HG02610 (cell line): ENCODE measurements around the gene OR51M1.

Source experiments
- ATAC-seq: cut with Tn5 transposase; IDR thresholded peaks from one replicate; pipeline ENCODE4 v1.9.1; 2021; ENCODE audit warnings: mild to moderate bottlenecking, moderate library complexity; ENCODE audit not compliant: unreplicated experiment

OR51M1 gene

DNA sequence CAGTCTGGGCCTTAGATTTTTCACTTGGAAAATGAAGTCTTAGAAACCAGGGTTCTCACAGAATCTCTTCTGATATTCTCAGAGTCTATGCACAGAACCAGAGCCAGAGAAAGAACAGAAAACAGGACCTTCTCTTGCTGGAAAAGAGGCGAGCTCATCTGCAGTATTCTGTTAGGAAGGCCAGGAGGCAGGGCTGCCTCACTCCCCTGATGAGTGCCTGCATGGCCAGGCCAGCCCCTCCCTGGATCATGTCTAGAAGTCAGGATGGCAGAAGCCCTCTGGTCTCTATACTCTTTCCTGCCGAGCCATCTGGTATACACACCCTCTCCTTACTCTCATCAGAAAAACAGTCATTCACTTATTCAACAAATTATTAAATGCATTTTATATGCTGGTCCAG, 723 bp downstream of the OR51M1 start:
- no peak for ATAC-seq

DNA sequence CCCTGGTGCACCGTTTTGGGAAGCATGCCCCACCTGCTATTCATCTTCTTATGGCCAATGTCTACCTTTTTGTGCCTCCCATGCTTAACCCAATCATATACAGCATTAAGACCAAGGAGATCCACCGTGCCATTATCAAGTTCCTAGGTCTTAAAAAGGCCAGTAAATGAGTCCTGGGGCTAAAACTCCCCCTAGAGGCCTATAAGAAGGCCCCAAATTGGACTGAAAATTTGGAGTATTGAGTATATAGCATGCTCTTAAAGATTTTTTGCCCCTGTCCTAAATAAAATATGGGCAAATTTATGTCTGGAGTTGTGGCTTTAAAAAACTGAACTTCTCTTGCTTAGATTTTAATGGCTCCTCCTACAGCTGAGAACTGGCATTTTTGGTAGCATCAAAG, 6.6 kb downstream of the OR51M1 start:
- ATAC-seq: no peak

DNA sequence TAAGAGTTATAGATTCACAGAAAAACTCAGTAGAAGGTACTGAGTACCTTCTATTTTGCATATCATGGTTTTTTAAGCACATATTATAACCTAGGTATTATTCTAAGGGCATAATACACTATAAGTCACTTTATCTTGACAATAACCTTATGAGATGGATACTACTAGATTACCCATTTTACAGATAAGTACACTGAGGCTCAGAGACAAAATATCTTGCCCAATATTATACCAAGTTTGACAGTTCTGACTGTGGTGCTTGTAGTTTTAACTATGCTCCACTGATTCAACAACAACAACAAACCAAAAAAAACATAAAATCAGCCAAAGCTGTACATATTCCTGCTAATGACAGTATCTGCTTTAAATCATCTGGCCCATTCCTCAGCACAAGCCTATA, 10.5 kb downstream of the OR51M1 start:
- ATAC-seq: no peak

DNA sequence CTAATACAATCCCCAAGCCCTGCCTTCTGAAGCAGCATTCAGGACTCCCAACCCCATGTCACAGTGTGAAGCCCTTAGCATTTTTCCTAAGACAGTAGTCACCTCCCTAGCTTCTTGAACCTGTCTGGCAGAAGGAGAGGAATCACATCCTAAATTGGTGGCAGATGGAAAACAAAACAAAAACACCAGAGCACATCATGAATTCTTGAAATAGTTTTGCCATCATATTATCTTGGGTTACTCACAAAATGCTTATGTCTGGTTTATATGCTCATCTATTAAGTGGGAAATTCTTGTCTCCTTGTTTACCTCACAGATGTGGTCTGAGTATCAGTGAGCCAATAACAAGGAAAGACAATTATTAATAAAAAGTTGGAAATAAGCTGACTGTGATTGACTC, 15.3 kb downstream of the OR51M1 start:
- no peak for ATAC-seq

DNA sequence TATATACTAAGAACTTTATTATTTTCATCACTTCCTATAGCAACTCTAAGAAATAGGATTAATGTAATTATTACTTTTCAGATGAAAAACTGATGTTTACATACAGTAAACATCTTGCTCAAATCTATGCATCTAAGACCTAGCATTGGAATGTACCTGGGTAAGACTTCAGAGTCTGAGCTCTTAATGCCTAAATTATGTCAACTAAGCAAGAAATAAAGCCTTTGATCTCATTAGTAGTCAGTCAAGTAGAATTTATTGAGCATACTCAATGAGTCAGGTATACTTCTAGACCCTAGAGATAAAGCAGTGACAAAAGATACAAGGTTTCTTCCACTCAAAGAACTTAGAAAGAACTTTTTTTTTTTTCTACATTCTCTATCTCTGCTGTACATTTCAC, 21.6 kb downstream of the OR51M1 start:
- no peak for ATAC-seq

DNA sequence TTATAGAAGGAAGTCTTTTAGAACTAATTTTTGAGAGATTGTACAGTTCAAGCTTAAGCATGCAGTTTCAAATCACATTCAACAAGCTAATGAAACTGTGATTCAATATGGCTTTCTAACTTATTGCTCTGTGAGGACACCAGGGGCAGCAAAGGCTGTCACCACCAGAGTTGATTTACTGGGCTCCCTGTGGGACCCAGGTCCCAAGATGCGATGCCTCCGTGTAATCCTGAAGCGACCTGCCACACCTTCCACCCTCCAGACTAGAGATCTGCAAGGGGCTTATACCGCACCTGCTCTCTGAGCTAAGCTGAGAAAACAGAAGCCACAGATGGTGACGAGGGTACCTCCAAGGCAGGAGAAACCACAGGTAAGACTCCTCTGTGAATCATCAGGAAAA, 37.4 kb downstream of the OR51M1 start:
- no peak for ATAC-seq

DNA sequence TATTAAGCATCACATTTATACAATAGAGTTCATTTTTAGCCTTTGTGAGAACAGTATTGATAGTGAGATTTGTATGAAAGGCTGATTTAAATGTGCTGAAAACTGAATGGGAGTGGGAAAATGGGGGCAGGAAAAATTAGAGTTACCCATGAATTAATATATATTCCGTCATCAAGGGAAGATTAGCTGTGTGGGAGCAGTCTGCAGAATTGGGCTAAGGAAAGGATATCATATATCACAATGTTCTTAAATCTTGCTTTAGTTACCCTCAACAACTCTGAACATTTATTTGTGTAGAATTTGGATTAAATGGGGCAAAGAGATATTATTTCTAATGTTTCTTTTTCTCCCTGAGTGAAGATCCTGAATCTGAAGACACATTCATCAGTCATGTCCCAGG, 38.2 kb downstream of the OR51M1 start, which contains the start of gene OR51Q1:
TSS of gene OR51Q1 (plus strand) at position 301 of the 400 bp plus-strand sequence. CDS start at position 391, 90 bp downstream.
- ATAC-seq: no peak

DNA sequence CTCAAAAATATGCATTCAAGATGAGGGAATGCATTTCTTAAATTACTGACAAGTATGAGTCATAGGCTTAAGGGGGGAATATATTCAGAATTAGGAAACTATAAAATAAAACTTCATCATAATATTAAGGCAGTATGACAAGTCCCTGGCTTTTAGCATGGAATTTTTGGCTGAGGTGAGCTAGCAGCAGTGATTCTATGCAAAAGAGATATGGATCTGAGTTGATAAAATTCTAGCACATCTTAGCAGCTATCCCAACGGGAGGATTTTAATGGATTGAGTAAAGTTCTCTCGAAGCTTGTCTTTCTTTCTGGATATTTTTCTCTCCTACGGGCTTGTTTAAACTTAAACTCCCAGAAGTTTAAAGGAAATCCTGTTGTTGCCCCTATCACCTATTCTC, 39.5 kb downstream of the OR51M1 start:
- ATAC-seq: no peak

DNA sequence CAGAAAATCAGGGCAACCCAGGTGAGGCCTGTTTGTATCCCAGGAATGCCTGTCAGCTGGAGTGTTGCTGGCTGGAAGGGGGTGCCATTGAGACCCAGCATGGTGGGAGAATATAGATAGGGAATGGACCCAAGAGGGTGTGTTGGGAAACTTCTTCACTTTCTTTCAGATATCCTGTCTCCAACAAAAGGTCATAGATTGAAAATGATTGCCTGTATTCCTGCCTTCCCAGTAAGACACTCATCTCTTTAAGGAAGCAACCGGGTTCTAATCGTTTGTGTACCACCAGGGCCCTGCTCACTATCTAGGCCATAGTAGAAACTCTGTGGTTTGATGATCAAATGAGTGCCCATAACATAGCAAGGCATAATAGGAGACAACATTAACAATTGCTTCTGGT, 57.8 kb downstream of the OR51M1 start, which contains the start of gene OR51I1:
TSS of gene OR51I1 (minus strand) at position 101 of the 400 bp plus-strand sequence. CDS start at position 101, 0 bp downstream.
- ATAC-seq: no peak
